Activated naive CD4-positive, alpha-beta T cell treated with anti-CD3 and anti-CD28 coated beads, Interleukin-2, amount 50 U/mL, for 16 hours (primary cell): ENCODE measurements around the gene CCDC15.

Experiments used
- DNase-seq: peaks from one replicate; pipeline ENCODE4 v3.0.0-alpha.2; 2020

The CCDC15 gene

GRCh38 chr11:125070699-125071254 lies 116.8 kb downstream of the CCDC15 start:
- DNase-seq: no peak

DNA sequence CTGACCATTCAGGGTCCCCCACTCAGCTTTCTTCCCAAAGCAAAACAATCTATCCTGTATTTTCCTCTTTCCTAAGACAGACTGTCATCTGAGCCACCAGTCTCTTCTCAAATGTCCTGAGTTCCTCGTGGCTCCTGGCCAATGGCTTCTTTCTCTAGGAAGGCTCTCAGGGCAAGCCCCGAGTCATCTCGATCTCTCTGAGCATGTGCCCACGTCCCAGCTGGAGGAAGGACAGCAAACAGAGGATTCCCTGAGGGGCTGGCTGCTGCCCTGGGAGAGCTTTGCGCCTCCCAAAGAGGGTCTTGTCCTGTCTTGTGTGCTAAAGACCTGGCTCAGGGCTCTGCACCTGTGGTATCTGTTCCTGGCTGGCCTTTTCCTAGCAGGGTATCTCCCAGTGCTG lies 117.4 kb downstream of the CCDC15 start:
- DNase-seq: no peak

DNA sequence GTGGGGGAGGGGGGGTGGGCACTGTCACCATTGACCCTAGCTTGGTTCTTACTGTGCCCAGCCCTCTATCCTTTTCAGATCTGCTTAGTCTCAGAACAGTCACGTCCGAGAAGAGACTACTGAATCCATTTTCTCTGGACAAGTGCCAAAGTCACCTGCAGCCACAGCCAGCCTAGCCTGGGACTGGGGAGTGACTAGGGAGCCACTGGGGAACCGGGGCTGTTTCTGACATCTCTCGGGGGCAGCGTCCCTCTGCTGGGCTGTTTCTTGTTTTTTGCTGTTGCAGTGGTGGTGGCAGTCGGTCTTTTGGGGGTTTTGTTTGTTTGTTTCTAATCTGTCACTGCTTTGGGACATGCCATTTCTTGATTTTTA lies 117.8 kb downstream of the CCDC15 start:
- DNase-seq: no peak

DNA sequence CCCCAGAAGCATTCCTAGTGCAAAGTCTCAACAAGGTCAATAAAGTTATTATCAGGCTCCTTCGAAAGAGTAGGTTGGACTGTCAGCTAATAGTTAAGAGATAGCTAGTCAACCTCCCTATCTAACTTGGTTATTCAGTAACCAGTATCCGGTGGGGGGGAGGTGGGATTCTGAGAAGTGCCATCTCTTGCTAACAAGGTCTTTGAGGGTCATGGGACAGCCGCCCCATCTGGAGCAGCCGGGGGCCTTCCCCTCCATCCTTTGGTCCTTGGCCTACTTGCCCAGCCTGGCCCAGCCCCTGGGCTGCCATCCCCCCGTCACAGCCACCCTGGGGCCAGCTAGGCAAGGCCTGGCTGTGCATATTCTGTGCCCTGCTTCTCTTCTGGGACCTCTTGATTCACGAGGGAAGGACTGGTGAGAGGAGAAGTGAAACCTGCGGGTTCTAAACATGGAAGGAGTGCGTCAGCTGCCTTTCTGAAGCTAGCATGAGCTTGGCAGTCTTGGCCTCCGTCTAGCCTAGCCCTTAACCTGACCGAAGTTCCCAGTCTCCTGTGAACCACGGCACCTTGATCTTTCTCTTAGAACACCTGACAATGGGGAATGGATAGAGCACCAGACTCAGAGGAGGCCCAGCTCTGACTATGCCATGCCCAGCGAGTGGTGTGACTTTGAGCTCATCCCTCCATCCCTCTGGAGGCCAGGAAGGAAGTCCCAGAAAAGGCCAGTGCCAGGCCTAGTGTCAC lies 118.4 kb downstream of the CCDC15 start:
- no peak for DNase-seq

GRCh38 chr11:125072961-125073590 lies 119.1 kb downstream of the CCDC15 start:
- DNase-seq: no peak

- DNase-seq: no peak
These were observed 119.8 kb downstream of the CCDC15 start for GRCh38 chr11:125073616-125074483.

- no peak for DNase-seq
These were observed 120.7 kb downstream of the CCDC15 start for GRCh38 chr11:125074511-125075241.

DNA sequence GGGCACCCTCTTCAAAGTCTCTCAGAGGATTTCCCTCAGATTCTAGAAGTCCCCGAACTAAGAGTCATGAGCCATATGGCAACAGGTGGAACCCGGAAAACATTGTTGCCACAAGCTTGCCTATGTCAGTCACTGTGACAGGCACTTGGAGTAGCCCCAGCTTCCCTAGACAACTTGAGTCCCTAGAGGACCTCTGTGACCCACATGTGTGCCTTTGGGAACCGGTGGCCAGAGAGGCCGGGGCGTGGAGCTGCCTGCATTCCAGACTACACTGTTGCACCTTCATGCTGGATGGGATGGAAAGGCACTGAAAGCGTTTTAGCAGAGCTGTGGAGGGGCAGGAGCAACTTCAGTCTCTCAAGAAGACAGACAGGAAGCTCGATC lies 121.2 kb downstream of the CCDC15 start:
- no peak for DNase-seq

GRCh38 chr11:125075900-125076317 lies 121.9 kb downstream of the CCDC15 start:
- no peak for DNase-seq

GRCh38 chr11:125076378-125076945 lies 122.5 kb downstream of the CCDC15 start:
- DNase-seq: no peak

DNA sequence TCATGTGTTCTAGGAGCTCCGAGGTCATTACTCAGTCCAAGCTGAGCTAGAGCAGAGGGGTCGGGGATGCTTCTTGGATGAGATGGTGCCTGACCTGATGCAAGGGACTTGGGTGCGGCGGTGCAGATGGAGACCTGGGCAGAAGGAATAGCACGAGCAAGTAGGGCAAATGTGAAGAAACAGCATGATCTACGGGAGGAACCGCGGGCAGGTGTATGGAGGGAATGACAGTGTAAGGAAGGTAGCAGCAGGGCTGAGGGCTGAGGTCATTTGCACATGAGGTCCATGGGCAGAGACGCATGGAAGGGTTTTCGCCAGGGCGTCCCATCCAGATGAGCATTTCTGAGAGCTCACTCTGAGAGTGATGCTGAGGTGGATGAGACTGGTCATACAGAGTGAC lies 124.0 kb downstream of the CCDC15 start:
- DNase-seq: no peak

DNA sequence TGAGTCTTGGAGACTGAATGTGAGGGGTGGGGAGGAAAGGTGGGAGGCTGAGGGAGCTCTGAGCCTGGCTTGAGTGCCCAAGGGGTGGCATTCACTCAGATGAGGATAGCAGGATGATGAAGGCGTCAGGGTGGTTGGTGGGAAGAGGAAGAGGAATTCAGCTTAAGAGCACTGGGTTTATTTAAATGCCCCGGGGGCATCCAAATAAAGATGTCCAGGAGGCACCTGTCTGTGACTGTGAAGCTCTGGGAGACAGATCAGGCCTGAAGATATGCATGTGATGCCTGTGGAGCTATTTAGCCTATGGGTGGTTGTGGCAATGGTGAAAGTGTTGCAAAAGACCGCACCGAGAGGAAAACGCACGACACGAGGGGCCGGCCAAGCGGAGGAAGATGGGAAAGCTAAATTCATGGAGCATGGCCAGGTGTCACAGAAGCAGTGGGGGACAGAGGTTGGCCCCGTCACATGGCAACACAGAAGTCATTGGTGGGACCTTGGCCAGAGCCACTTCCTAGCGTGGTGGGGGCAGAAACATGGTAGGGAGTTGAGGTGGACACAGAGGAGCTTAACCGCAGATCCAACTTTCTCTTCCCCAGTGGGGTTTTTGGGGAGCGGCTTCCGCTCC lies 124.6 kb downstream of the CCDC15 start:
- no peak for DNase-seq

- DNase-seq: no peak
These were observed 125.3 kb downstream of the CCDC15 start for GRCh38 chr11:125079151-125079877.

- DNase-seq: no peak
These were observed 126.0 kb downstream of the CCDC15 start for GRCh38 chr11:125079878-125080530.

GRCh38 chr11:125080531-125080911 lies 126.5 kb downstream of the CCDC15 start:
- DNase-seq: no peak

DNA sequence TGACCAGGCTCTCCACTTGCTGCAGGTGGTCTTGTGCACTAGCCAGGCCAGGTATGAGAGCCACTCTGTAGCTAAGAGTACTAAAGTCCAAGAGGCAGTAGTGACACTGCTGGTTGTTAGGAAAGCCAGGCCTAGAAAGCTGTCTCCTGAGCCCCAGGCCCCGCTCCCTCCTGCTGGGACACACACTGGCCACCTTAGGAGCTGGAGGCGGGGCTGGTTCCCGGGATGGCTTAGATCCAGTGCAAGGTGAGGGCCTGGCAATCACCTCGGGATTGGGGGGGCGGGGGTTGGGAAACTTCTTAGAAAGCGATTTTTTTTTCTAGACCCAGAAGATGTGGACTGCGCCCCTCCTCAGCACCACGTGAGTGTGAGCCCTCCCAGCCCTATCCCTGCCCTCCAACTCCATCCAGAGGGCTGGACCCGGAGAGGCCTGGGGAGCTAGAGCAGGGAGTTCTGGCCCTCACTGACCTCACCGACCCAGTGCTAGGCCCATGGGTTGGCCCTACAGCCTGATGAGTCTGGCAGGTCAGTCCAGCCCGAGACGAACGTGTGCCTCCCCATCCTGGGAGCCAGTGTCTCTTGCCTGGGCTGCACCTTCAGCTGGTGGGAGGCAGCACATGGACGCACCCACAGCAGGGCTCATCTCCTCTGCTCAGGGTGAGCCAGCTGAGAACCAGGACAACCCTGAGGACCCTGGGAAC lies 127.2 kb downstream of the CCDC15 start:
- DNase-seq: no peak

DNA sequence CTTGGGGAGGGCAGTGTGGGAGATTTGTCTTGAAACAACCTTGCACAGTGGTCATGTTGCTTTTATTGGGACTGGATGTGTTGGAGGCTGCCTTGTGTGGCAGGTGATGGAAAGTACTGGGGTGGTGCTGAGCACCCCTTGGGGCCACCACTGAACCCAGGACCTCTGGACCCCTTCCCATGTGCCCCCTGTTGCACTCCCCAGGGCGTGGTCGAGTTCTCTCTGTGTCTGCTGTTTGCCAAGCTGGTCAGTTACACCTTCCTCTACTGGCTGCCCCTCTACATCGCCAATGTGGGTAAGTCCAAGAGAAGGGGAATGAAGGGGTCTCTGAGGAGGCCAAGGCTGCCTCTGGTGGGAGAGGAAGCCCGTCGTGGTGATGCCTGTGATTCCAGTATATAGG lies 128.0 kb downstream of the CCDC15 start:
- DNase-seq: no peak

DNA sequence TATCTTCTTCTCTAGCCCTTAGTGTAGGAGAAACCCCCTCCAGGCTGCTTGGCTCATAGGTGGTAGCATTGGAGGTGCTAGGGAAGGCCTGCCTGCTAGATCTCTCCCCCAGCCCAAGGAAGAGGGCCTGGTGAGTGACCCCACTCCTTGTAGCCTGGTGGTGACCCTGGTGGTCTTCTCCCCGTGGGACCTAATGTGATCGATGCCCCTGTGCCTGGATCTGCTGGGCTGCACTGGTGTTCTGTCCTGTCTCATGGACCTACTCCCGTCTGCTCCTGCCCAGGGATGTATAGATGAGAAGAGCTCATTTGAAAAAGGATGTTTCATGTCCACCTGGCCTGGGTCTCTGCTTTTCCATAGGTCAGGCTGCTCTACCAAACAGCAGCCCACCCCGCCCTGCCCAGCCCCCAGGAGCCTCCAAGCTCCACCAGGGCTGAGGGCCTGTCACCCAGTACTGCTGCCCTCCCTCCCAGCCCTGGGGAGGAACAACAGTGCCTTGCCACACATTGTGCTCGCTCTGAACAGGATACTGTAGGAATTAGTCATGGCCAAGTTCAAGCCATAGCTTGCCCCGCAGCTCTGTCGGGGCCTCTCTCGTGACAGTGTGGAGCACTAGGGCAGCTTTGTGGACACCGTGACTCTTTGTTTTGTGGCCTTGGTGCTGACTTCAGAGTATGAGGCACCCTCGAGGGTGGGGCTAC lies 128.8 kb downstream of the CCDC15 start:
- no peak for DNase-seq

GRCh38 chr11:125083312-125084056 lies 129.5 kb downstream of the CCDC15 start:
- DNase-seq: no peak
